NOMO-1 (cell line): ENCODE data around the gene SHISAL2A.

Experiments used
- DNase-seq, 2 experiments: peaks; one replicate each; lab custom pipeline; 2025; ENCODE audit not compliant: unreplicated experiment in 2 of 2; lab: John Stamatoyannopoulos, UW

SHISAL2A gene

DNA sequence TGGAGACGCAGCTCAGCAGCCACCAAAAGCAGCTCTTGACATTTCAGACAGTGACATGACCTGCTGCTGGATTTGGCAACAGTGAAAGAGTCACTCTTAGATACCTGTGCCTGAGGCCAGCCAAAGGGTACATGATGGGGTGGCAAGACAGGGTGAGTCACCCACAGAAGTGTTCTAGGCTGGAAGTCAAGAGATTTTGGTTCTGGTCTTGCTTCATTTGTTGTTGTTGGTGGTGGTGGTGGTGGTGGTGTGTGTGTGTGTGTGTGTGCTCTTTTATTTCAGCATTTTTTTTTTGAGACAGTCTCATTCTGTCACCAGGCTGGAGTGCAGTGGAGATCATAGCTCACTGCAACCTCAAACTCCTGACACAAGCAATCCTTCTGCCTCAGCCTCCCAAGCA is 25.8 kb downstream of the SHISAL2A start:
- no peak for DNase-seq

DNA sequence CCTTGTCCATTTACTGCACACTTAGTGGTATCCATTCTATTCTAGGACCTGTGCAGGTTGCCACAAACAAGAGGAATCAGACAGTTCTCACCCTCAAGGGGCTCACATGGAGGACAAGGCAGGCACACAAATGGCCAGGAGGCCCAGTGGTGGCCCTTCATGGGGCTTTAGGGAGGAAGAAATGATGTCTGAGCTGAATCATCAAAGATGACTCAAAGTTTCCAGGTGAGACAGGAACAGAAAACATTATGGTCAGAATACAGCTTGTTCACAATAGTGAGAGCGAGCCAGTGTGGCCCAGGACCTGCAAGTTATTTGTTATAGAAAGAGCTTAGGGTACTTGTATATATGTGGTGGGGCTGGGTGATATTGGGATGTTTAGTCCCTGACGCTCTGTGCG is 26.4 kb downstream of the SHISAL2A start:
- no peak for DNase-seq

DNA sequence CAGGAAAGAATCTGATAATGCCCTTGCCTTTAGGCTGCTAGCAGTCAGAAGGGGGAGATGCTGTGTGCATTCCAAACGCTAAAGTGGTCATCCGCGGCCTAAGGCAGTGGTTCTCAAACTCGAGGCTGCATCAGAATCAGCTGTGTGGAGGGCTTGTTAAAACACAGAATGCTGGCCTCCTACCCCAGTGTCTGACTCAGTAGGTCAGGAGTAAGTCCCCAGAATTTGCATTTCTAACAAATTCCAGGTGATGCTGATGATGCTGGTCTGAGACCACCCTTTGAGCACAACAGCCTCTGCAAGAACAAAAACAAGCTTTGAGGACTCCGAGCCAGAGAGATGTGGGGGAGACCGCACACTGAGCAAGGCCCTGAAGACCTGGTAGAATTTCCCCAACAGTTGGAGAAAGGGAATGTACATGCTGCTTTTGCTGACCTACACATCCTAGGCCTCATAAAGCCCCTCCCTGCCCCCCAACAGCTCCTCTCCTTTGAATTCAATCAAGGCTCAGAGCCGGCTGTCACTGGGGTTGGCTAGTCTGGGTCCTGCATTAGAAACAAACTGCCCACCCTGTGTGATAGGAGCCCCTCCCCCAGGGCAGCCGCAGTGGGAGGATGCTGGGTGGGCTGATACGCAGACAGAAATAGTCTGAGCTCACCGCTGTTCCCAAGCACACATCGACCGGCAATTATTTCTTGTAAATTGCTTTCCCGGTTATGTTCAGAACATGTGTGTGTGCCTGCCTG is 27.1 kb downstream of the SHISAL2A start:
- no peak for DNase-seq

DNA sequence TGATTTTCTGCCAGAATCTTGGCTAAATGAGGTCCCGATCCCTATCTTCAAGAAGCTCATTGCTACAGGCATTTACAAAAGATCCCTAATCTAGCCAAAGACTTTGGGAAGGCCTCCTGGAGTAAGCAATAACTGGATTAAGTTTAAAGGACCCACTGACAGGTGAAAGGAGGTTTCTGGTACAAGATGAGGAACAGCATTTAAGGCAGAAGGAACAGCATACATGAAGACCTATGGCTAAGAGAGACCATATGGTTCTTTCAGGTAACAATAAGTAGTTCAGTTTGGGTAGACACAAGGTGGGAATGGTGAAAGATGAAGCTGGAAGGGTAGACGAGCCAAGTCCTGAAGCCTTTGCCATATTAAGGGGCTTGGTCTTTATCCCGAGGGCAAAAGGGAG is 27.8 kb downstream of the SHISAL2A start:
- DNase-seq = no peak

DNA sequence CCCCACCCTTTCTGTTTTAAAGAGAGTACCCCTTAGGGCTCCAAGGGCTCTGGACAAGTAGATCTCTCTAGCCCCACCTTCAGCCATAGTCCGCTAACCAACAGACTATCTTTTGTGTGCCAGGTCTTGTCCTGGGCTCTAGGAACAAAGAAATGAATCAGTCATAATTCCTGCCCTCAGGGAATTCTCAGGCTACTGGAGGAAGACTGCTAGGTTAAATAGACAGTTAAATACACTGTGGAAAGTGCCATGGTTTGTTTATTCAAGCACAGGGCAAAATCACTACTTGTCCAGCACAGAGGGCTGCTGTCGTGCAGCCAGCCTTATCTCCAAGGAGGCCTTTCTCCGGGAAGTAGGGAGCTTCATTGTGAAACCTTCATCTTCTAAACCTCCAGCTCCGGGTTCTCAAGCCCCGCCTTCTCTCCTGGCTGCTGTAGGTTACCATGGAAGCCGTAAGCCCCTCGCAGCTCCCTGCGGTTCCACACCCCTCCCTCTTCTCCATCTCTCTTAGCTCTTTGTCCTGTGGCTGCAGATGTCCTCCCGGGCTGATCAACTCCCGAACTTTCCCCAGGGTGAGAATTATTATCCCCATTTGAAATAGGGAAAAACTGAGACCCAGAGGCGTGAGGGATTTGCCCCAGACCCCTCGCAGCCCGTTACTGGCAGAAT is 29.8 kb downstream of the SHISAL2A start:
- no peak for DNase-seq

DNA sequence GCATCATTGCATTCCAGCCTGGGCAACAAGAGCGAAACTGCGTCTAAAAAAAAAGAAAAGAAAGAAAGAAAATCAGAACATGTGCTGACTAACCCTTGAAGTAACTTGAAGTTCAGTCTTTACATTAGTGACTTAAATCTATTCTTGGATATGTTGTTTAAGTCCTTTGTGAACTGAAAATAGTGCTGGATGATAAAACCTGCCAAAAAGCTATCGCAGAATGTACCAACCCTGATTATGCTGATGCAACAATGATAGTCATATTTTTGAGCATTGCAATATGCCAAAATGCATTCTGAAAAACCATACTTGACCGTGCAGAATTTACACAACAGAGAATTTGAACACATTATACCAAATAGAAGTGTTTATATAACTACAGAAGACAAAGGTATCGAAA is 30.7 kb downstream of the SHISAL2A start:
- DNase-seq = no peak

DNA sequence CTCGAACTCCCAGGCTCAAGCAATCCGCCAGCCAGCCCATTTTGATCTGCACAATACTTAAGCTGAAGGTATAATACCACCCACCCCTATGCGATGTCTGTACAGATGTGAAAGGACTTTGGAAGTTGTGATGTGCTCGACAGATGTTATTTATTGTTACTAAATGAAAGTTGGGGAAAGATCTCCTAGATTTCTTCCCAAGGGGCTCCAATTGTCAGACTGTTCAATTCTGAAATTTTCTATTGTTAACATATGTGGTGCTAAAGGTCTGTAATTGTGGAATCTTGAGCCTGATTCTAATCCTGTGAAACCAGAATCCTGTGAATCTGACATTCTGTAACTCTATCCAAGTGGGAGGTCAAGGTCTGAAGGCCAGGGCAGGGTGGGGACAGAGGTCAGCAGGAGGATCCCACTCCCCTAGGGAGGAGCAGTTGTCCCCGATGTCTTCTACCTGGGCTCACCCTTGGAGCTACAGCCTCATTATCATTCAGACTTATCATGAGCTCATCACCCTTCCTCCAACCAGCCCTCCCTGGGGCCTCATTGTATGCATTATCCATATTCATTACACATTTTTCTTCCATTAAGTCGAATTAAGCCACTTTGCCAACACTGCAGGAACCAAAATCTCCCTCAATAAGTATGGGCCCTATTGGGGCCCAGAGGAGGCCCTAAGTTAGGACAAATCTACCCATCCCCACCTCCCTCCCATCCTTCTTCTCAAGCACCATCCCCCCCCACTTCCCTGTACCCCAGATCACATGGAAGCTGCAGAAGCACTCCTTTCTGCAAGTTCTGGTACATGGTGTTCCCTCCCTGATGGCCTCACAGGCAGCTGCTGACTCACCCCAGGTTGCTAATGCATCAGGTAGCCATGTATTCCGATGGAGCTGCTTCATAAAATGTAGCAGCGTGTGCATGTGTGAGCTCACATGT is 32.3 kb downstream of the SHISAL2A start:
- DNase-seq = no peak

DNA sequence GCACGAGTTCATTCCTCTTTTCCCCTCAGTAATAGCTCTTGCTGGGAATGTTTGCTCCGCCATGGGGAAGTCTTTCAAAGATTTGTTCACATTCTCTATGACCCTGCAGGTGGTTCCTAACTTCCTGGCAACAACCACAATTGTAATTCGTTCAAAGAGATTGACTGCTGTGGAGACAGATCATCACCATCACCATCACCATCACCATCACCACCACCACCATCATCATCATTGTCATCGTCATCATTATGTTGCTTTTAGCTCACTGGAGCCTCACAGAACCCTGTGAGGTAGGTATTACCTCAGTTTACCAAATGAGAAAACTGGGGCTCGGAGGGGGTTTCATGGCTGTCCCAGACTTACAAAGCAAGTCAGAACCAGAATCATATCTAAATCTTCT is 34.3 kb downstream of the SHISAL2A start:
- DNase-seq = no peak

DNA sequence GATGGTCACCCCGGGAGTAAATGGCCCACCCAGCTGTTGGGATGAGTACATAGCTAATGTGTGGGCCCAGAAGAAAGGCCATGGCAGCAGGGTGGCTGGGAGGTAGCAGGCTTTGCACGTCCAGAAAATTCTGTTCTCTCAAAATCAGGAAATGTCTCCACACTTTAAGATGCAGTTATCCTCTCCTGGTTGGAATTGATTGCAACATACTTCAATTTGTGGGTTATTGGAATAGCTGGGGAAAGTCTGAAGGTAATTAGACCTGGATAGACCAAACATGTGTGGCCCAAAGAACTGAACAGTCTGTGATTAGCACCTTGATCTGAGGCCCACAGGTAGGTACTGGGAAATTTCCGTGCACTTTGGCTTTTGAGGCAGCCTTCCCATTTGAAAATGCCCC is 35.0 kb downstream of the SHISAL2A start:
- DNase-seq = no peak

DNA sequence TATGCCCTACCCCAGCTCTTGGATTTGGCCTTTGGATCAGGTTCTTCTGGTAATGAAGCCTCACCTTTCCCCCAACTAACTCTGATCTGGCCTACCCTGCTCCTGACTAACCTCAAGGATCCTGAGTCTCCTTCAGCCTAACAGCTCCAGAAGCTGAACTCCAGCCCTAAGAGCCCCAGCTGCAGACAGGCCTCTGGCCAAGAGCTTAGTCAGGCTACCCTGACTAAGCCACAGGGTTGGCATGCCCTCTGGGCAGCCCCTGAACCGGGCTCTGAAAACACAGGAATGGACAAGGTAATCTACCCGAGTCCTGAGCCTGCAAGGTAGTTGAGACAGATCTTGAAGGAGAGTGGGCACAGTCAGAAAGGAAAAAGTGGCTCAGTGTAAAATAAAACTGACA is 35.7 kb downstream of the SHISAL2A start:
- DNase-seq = no peak

DNA sequence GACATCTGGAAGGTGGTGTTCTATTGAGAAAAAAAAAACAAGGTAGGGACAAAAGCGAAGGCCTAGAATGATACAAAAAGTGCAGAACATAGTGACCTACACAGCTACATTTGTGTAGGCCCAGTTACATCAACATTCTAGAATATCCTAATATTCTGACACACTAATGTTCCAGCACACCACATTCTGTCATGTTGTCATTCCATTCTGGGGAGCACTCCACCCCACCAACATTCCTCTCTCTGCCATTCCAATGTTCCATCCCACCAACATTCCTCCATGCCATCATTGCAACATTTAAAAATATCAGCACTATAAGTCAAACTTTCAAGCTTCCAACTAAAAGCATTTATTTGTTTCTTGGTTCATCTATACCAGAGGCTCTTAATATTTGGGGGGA is 36.7 kb downstream of the SHISAL2A start:
- no peak for DNase-seq

DNA sequence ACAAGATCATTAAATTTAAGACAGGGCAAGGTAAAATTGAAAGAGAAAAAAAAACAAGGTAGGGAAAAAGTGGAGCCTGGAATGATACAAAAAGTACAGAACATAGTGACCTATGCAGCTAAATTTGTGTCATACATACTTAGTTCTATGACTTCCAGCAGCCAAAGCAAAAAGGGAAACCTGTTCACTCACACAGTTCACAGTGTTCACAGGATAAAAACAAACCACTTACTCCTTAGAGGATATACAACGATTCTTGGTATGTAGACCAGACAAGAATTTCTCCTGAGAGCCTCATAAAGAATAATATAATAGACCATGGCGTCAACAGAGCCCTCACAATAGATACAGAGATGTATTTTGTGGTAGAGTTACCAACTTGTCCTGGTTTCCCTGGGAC is 37.6 kb downstream of the SHISAL2A start:
- no peak for DNase-seq

DNA sequence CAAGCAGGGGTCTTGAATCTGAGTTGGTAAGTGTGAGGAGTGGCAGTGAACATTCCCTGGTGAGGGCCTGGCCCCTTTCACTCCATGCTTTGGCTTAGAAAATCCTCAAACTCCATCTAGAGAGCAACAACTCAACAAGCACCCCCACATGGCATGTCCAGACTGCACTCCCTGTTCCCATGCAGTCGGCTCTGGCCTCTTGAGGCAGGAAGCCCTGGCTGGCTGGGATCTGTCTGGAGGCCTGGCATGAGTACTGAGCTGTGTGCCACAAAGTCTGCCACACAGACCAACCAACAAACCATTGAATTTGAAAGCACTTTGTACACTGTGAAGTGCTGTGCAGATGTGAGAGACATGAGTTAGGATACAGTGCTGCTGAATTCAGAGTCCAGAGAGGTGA is 40.0 kb downstream of the SHISAL2A start:
- DNase-seq = no peak

DNA sequence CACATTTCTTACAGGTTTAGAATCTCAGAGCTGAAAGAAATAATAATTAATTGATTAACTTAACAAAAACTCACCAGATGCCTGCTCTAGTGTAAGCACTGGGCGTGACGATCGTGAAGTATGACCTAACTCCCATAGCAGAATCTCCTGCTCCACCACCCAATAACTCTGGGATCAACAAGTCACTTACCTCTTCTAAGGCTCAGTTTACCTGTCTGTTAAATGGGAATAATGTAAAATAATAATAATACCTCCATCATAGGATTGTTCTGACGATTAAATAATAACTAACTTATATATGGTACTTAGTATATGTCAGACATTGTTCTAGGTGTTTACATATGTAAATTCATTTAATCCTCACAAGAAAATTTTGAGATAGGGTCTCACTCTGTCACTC is 40.5 kb downstream of the SHISAL2A start:
- no peak for DNase-seq

DNA sequence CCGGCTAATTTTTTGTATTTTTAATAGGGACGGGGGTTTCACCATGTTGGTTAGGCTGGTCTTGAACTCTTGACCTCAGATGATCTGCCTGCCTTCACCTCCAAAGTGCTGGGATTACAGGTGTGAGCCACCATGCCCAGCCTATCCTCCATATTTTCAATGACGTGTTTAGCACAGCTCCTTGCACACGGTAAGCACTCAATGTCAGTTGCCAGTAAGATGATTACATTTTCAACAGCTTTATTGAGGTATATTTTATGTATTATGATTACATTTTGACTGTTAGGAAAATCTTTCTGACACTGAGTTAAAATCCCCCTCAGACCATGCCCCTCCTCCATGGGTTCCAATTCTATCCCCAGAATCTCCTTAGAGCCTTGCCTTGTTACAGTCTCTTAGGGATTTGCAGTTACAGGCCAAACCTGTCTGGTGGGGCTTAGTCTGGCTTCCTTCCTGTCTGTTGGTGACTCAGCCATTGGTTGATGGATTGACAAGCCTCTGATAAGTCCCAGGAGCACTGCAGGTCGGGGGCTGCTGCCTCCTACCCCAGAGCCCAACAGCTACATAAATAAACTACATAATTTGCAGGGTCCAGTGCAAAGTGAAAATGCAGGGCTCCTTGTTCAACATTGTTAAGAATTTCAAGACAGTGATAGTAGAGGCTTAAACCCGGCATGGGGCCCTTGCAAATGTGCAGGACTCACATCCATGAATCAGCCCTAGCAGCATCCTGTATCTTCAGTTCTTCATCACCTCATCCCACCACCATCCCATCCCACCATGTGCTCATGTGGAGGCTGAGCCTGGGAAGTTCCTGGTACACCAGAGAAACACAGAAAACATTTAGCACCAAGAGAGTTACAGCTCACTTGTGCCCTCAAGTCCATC is 41.8 kb downstream of the SHISAL2A start:
- no peak for DNase-seq

DNA sequence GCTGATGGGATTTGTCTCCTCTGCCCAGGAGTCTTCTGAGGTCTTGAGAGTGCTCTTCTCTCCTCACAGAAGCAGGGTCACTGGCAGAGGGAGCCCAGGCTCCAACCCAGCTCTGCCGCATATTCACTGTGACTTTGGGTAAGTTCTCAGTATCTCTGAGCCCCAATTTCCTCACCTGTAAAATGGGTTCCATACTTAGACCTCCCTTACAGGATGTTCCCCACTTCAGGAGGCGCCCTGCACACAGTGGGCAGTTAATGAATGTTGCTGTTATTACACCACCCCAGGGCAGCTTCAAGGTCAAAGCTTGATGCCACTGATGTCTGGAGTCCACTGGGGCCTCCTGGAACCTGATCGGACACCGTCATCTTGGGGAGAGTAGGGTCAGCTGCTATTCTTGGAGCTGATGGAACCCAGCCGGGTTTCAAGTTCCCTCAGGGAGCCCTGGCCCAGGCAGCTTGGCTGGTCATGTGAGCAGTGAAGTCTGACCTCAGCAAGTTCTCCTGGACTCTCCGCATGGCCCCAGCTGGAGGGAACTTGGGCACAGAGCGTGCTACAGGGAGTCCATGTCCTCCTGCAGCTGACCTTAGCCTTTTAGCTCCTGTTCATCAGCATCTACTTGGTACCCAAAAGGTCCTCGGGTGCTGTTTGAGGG is 43.4 kb downstream of the SHISAL2A start:
- DNase-seq = no peak

DNA sequence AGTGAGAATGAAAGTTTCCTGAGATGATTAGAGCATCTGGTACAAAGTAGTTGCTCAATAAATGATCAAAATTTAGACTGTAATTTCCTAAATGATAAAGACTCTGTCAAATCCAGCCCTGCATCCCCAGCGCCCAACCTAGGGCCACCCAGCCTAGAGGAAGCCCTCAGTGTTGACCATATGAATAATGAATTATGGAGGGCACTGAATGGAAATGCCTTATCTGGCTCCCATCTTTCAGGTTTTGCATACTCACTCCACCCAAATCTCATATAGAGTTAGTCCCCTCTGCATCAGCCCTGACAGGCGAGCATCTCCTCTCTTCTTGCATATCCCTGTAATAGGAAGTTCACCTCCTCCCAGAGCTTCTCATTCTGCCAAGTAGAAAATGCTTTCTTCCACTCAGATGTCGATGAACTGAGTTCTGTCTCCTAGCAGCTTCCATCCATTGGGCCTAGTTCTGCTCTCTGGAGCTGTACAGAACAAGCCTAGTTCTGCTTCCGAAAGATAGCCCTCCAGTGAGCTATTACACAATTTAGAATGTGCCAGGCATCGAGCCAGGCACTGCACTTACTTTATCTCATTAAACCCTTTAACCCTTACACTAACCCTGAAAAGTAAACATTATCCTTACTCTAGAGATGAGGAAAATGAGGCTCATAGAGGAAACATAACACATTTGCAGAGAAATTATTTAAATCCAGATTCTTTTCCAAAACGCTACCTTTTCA is 44.3 kb downstream of the SHISAL2A start:
- peak in 1 of 2 experiments; percentile 1 for DNase-seq

DNA sequence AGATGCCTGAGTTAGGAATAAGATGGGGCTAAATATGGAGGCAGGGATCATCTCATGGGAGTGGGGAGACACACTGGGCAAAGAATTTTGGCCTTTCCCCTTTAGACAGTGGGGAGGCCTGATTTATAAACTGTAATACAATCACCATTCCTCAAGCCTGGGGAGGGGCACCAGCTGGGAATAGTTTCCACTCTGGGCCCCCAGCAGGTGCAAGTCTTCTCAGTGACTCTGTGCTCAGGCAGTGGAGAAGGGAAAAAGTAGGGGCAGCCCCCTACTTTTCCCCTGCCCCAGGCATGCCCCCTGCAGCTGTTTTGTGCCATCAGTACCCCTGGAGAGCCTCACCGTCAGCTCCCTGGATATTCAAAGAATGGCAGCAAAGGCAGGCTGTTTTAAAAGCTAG is 46.1 kb downstream of the SHISAL2A start:
- no peak for DNase-seq

DNA sequence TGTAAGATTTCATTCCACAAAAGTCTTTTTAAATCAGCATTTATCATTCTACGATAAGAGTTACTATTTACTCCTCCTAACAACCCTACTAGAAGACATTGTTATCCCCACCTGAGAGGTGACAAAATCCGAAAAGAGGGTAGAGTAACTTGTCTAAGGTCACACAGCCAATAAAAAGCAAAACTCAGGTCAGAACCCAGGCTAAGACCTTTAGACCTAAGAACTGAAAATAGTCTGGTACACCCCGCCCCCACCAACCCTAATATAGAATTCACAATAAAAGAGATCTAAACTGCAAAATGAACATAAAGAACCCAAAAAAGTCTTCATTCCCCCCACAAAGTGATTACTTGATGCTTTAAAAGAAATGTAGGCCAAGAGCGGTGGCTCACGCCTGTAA is 46.5 kb downstream of the SHISAL2A start:
- no peak for DNase-seq
